HG03175 (cell line): ENCODE measurements around the gene BCS1L.
A peak's percentile ranks its signal among the peaks of the same experiment; 100 is the strongest.
"Not testable (repeated sequence)": the region's sequence is repeated elsewhere in the genome, so short reads cannot be mapped to it uniquely, and the experiment has no call there.

ENCODE experiments used
- ATAC-seq: cut with Tn5 transposase; IDR thresholded peaks from one replicate; pipeline ENCODE4 v1.9.1; 2021; ENCODE audit warnings: mild to moderate bottlenecking, moderate library complexity; ENCODE audit not compliant: unreplicated experiment

The BCS1L gene

GRCh38 chr2:218659988-218660358 lies 490 bp downstream of the BCS1L start:
- no peak for ATAC-seq

GRCh38 chr2:218662377-218662776 lies 2.9 kb downstream of the BCS1L start:
- ATAC-seq = no peak

DNA sequence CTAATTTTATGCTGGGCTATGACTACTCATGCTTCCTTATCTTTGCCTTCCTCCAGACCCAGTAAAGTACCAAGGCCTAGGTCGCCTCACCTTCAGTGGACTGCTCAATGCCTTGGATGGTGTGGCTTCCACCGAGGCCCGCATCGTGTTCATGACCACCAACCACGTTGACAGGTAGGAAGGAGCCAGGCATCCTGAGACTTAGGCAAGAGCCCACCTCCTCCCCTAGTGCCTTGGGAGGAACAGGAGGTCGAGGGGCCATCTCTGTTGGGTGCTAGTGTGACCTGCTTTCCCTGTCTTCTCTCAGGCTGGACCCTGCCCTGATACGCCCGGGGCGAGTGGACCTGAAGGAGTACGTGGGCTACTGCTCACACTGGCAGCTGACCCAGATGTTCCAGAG lies 3.3 kb downstream of the BCS1L start:
- ATAC-seq = no peak

GRCh38 chr2:218663901-218664300 lies 4.4 kb downstream of the BCS1L start:
- ATAC-seq = no peak

- no peak for ATAC-seq
Observed at GRCh38 chr2:218664653-218665052, 5.2 kb downstream of the BCS1L start.

GRCh38 chr2:218671097-218671653 lies 11.7 kb downstream of the BCS1L start:
- ATAC-seq = no peak

- ATAC-seq = peak; percentile 98
Observed at GRCh38 chr2:218671654-218672566, 12.4 kb downstream of the BCS1L start, which contains the start of the genes RNF25 and STK36. RNF25 (minus strand) TSS chr2:218672002; CDS start chr2:218671970, 32 bp downstream. STK36 (plus strand) TSS chr2:218672086; CDS start chr2:218672830, 744 bp downstream.

GRCh38 chr2:218679119-218679518 lies 19.6 kb downstream of the BCS1L start:
- no peak for ATAC-seq

- no peak for ATAC-seq
Observed at GRCh38 chr2:218680061-218680460, 20.6 kb downstream of the BCS1L start.

GRCh38 chr2:218687400-218688060 lies 28.0 kb downstream of the BCS1L start:
- not testable (repeated sequence) for ATAC-seq

DNA sequence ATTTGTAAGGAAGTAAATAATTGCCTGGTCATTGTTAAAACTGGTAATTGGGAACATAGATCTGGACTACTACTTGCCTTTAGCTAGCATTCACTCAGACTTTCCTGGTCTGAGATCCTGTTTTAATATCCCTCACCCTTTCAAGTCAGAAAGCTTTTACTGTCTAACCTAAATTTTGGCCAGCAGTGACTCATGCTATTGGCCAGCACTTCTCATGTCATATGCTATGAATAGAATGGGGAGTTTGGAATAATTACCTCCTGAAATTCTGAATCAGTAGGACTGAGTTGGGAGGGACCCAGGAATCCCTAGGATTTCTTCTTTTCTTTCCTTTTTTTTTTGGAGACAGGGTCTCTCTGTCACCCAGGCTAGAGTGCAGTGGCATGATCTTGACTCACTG lies 31.8 kb downstream of the BCS1L start:
- no peak for ATAC-seq

DNA sequence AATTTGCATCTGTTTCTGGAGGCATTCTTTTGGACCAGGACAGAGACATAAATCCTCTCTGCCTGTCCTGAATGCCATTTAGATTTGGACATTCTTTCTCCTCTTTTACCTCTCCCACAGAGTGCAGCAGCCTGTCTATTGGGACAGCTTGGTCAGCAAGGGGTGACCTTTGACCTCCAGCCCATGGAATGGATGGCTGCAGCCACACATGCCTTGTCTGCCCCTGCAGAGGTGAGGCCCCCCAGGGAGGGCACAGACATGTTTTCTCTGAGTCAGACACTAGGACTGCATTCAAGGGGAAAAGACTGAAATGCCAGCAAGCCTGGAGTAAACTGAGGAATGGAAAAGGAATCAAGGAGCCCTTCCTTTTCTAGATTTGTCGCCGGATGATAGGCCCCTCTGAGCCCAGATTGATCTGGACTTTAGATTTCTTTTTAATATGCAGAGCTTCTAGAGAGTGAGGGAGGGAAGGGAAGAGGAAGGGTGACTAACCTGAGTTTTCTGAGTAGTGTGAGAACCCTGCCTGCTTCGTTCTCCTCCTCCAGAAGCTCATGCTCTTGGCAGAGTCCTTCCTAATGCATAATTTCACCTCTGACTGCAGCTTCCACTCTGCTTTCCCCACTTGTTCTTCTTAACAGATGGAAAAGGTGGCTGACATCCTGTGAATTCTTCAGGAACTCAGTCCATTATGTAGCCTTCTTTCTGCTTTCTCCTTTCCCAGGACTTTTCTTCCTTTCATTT lies 35.1 kb downstream of the BCS1L start:
- ATAC-seq = no peak

GRCh38 chr2:218698885-218699284 lies 39.4 kb downstream of the BCS1L start:
- no peak for ATAC-seq

DNA sequence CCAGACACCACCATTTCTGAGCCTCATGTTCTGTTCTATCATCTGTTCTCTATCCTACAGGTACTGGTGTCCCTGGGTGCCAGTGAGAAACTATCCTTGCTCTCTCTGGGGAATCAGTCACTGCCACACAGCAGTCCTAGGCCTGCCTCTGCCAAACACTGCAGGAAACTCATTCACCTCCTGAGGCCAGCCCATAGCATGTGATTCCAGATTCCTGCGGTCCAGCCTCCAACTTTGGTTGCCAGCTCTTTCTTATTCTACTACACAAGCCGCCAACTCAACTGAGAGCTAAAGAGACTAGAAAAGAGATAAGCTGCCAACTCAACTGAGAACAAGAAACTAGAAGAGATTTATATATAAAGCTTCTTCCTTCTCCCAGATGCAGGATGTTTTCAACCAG lies 42.3 kb downstream of the BCS1L start:
- no peak for ATAC-seq

GRCh38 chr2:218703341-218703740 lies 43.9 kb downstream of the BCS1L start:
- ATAC-seq = no peak

GRCh38 chr2:218708086-218708485 lies 48.6 kb downstream of the BCS1L start:
- ATAC-seq = peak; percentile 25

GRCh38 chr2:218709908-218710307 lies 50.4 kb downstream of the BCS1L start:
- ATAC-seq = no peak

DNA sequence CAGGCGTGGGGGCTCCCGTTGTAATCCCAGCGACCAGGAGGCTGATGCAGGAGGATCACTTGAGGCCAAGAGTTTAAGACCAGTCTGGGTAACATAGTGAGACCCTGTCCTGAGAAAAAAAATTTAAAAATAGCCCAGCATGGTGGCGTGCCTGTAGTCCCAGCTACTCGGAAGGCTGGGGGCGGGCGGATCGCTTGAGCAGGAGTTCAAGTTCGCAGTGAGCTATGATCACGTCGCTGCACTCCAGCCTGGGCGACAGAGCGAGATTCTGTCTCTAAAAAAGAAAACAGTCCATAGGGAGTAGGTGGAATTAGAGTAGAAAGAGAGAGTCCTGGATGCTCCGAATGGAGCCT lies 50.8 kb downstream of the BCS1L start:
- no peak for ATAC-seq

- peak; percentile 94 for ATAC-seq
Observed at GRCh38 chr2:218710687-218711549, 51.4 kb downstream of the BCS1L start, which contains the start of gene TTLL4. TTLL4 (plus strand) TSS chr2:218710835; CDS start chr2:218737677, 26,842 bp downstream.

DNA sequence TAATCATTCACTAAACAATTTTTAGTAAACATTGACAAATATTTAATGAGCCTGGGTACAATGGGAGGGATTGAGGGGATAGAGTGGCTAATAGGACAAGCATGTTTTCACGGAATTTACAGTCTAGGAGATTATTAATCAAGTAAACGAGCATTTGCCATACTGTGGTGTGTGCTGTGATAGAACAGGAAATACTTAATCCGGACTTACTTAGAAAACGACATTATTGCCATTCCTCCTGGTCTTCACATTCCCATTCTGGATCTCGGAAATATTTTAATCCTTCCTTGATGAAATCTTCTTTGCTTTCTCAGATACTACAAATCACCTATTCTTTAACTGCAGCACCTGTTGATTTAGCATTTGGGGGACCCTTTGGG lies 52.1 kb downstream of the BCS1L start:
- no peak for ATAC-seq
